ENCODE results near the gene MAL.
"Not testable (repeated sequence)": the region's sequence is repeated elsewhere in the genome, so short reads cannot be mapped to it uniquely, and the experiment has no call there.

MAL gene

GRCh38 chr2:95037384-95037839, 11.9 kb downstream of the MAL start:
- Histone ChIP-seq H3K27ac (no peak overlapping the region), H3K9me3 (ENCODE audit: low read depth, low read length) (no peaks in the 10 kb centered on the region), H3K9ac (ENCODE audit: insufficient read length) (no peak overlapping the region), H3K36me3 (ENCODE audit: insufficient read depth, low read length) (no peaks in the 10 kb centered on the region), H3K4me3 (no peak overlapping the region)
- TF ChIP-seq FOXP2 (optimal IDR thresholded peaks at IDR 0.05; ENCODE audit: control extremely low read depth, extremely low read length, insufficient read depth) (no peak), EZH2 (IDR thresholded peaks at IDR 0.05) (no peak), POLR2AphosphoS5 (IDR thresholded peaks at IDR 0.05; ENCODE audit: borderline replicate concordance, low read depth, low read length) (no peak)
- DNase-seq (ENCODE audit: low read depth, low spot score): no peak

- not testable (repeated sequence) for H3K9me3 ChIP-seq (ENCODE audit: low read depth, low read length); H3K9ac ChIP-seq (ENCODE audit: insufficient read length); H3K27ac ChIP-seq; DNase-seq (ENCODE audit: low read depth, low spot score); H3K36me3 ChIP-seq (ENCODE audit: insufficient read depth, low read length); H3K4me3 ChIP-seq
Measured at GRCh38 chr2:95037841-95038585, 12.5 kb downstream of the MAL start.

GRCh38 chr2:95038635-95039298, 13.3 kb downstream of the MAL start:
- no peak overlapping the region for H3K9ac ChIP-seq (ENCODE audit: insufficient read length)
- no peak overlapping the region for H3K4me3 ChIP-seq
- TF ChIP-seq EZH2 (IDR thresholded peaks at IDR 0.05): no peak
- no peak for TF ChIP-seq POLR2AphosphoS5 (IDR thresholded peaks at IDR 0.05; ENCODE audit: borderline replicate concordance, low read depth, low read length)
- TF ChIP-seq FOXP2 (optimal IDR thresholded peaks at IDR 0.05; ENCODE audit: control extremely low read depth, extremely low read length, insufficient read depth): no peak
- H3K9me3 ChIP-seq (ENCODE audit: low read depth, low read length): no peaks in the 10 kb centered on the region
- H3K36me3 ChIP-seq (ENCODE audit: insufficient read depth, low read length): no peaks in the 10 kb centered on the region
- H3K27ac ChIP-seq: no peak overlapping the region
- DNase-seq (ENCODE audit: low read depth, low spot score): no peak

GRCh38 chr2:95039363-95039762, 13.9 kb downstream of the MAL start:
- Histone ChIP-seq H3K27ac (no peak overlapping the region), H3K4me3 (no peak overlapping the region), H3K9me3 (ENCODE audit: low read depth, low read length) (no peaks in the 10 kb centered on the region), H3K9ac (ENCODE audit: insufficient read length) (no peak overlapping the region), H3K36me3 (ENCODE audit: insufficient read depth, low read length) (no peaks in the 10 kb centered on the region)
- no peak for DNase-seq (ENCODE audit: low read depth, low spot score)
- no peak for TF ChIP-seq EZH2 (IDR thresholded peaks at IDR 0.05)
- no peak for TF ChIP-seq POLR2AphosphoS5 (IDR thresholded peaks at IDR 0.05; ENCODE audit: borderline replicate concordance, low read depth, low read length)
- no peak for TF ChIP-seq FOXP2 (optimal IDR thresholded peaks at IDR 0.05; ENCODE audit: control extremely low read depth, extremely low read length, insufficient read depth)

- Histone ChIP-seq H3K9ac (ENCODE audit: insufficient read length) (no peak overlapping the region), H3K9me3 (ENCODE audit: low read depth, low read length) (no peaks in the 10 kb centered on the region), H3K36me3 (ENCODE audit: insufficient read depth, low read length) (no peaks in the 10 kb centered on the region), H3K4me3 (no peak overlapping the region), H3K27ac (no peak overlapping the region)
- no peak for DNase-seq (ENCODE audit: low read depth, low spot score)
- TF ChIP-seq POLR2AphosphoS5 (IDR thresholded peaks at IDR 0.05; ENCODE audit: borderline replicate concordance, low read depth, low read length) (no peak), EZH2 (IDR thresholded peaks at IDR 0.05) (no peak), FOXP2 (optimal IDR thresholded peaks at IDR 0.05; ENCODE audit: control extremely low read depth, extremely low read length, insufficient read depth) (no peak)
Measured at GRCh38 chr2:95039978-95040377, 14.5 kb downstream of the MAL start.

GRCh38 chr2:95040426-95040825, 14.9 kb downstream of the MAL start:
- H3K9ac ChIP-seq (ENCODE audit: insufficient read length): no peak overlapping the region
- H3K9me3 ChIP-seq (ENCODE audit: low read depth, low read length): no peaks in the 10 kb centered on the region
- H3K27ac ChIP-seq: no peak overlapping the region
- H3K4me3 ChIP-seq: no peak overlapping the region
- TF ChIP-seq FOXP2 (optimal IDR thresholded peaks at IDR 0.05; ENCODE audit: control extremely low read depth, extremely low read length, insufficient read depth) (no peak), EZH2 (IDR thresholded peaks at IDR 0.05) (no peak), POLR2AphosphoS5 (IDR thresholded peaks at IDR 0.05; ENCODE audit: borderline replicate concordance, low read depth, low read length) (no peak)
- no peaks in the 10 kb centered on the region for H3K36me3 ChIP-seq (ENCODE audit: insufficient read depth, low read length)
- DNase-seq (ENCODE audit: low read depth, low spot score): no peak

- H3K9ac ChIP-seq (ENCODE audit: insufficient read length): no peak overlapping the region
- H3K4me3 ChIP-seq: no peak overlapping the region
- DNase-seq (ENCODE audit: low read depth, low spot score): no peak
- no peak overlapping the region for H3K27ac ChIP-seq
- H3K36me3 ChIP-seq (ENCODE audit: insufficient read depth, low read length): no peaks in the 10 kb centered on the region
- no peaks in the 10 kb centered on the region for H3K9me3 ChIP-seq (ENCODE audit: low read depth, low read length)
- TF ChIP-seq FOXP2 (optimal IDR thresholded peaks at IDR 0.05; ENCODE audit: control extremely low read depth, extremely low read length, insufficient read depth) (no peak), POLR2AphosphoS5 (IDR thresholded peaks at IDR 0.05; ENCODE audit: borderline replicate concordance, low read depth, low read length) (no peak), EZH2 (IDR thresholded peaks at IDR 0.05) (no peak)
Measured at GRCh38 chr2:95041060-95041823, 15.7 kb downstream of the MAL start.

GRCh38 chr2:95041824-95042442, 16.4 kb downstream of the MAL start:
- no peaks in the 10 kb centered on the region for H3K9me3 ChIP-seq (ENCODE audit: low read depth, low read length)
- H3K36me3 ChIP-seq (ENCODE audit: insufficient read depth, low read length): no peaks in the 10 kb centered on the region
- no peak overlapping the region for H3K27ac ChIP-seq
- H3K9ac ChIP-seq (ENCODE audit: insufficient read length): no peak overlapping the region
- H3K4me3 ChIP-seq: no peak overlapping the region
- DNase-seq (ENCODE audit: low read depth, low spot score): no peak
- no peak for TF ChIP-seq POLR2AphosphoS5 (IDR thresholded peaks at IDR 0.05; ENCODE audit: borderline replicate concordance, low read depth, low read length)
- no peak for TF ChIP-seq EZH2 (IDR thresholded peaks at IDR 0.05)
- no peak for TF ChIP-seq FOXP2 (optimal IDR thresholded peaks at IDR 0.05; ENCODE audit: control extremely low read depth, extremely low read length, insufficient read depth)
